T-helper 1 cell treated with Interleukin-12 subunit alpha and Interleukin-12 subunit beta and Interleukin-4 antibody, amounts not matched to agents 30 μg/mL and 1 μg/mL, for 36 hours (primary cell): ENCODE measurements around the gene HDAC4.

ENCODE experiments used
- H3K27ac Mint-ChIP-seq: one replicate; pipeline ENCODE4 v1.8.0; 2021; ENCODE audit warnings: mild to moderate bottlenecking, mixed read lengths
- H3K27me3 Mint-ChIP-seq: one replicate; pipeline ENCODE4 v1.8.0; 2021; ENCODE audit warnings: low read depth, mixed read lengths
- H3K36me3 Mint-ChIP-seq: one replicate; pipeline ENCODE4 v1.8.0; 2021; ENCODE audit warnings: low read depth, mixed read lengths
- H3K4me1 Mint-ChIP-seq: one replicate; pipeline ENCODE4 v1.8.0; 2021; ENCODE audit warnings: low read depth, mixed read lengths
- H3K4me3 Mint-ChIP-seq: one replicate; pipeline ENCODE4 v1.8.0; 2021; ENCODE audit warnings: mild to moderate bottlenecking, moderate library complexity, mixed read lengths
- H3K9me3 Mint-ChIP-seq: one replicate; pipeline ENCODE4 v1.8.0; 2021; ENCODE audit warnings: mixed read lengths

The HDAC4 gene

DNA sequence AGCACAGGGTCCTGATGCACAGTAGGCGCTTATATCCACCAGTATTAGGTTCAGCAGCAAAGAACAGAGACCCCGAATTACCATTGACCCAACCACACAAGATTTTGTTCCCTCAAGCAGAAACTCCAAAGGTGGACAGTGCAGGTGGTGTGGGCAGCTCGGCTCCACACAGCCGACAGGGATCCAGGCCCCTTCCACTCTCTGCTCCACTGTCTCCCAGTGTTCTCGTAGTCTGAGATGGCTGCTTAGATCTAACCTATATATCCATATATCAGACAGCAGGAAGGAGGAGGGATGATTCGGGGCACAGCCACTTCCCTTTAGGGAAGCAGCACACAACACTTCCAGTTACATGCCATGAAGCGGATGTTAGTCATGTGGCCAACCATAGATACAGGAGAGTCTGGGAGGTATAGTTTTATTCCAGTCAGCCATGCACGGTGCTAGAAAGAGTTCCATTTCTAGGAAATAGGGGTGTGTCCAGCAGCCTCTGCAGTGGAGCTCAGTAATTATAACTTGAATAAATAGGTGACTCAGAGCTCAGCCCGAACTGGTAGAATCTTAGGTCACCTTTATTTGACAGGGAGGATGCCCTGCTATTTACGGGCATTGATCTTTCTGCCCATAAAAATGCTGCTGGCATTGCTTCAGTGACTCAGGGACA lies 394.1 kb downstream of the HDAC4 start:
- Mint-ChIP-seq H3K27ac (no peak overlapping the region), H3K9me3 (no peaks in the 10 kb centered on the region), H3K4me3 (no peak overlapping the region), H3K27me3 (no peaks in the 10 kb centered on the region), H3K4me1 (no peaks in the 10 kb centered on the region), H3K36me3 (no peaks in the 10 kb centered on the region)

DNA sequence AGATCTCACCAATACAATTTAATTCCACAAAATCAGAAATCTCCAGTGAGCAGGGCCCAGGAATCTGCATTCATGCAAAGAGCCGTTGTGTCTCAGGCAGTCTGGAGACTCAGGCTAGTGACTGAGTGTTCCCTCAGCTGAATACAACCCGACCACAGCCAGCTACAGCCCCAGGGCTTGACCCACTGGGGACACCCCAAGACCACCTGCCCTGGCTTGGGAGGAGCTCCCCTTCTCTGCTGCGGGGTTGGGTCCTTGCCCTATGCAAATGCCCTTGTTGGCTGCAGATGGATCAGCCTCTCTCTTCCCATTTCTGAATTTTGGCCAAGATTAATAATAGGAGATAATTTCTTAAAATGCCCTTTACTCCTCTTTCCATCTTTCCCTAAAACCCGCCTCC lies 395.2 kb downstream of the HDAC4 start:
- H3K27ac Mint-ChIP-seq = no peak overlapping the region
- H3K9me3 Mint-ChIP-seq = no peaks in the 10 kb centered on the region
- no peaks in the 10 kb centered on the region for H3K36me3 Mint-ChIP-seq
- no peak overlapping the region for H3K4me3 Mint-ChIP-seq
- no peaks in the 10 kb centered on the region for H3K4me1 Mint-ChIP-seq
- no peaks in the 10 kb centered on the region for H3K27me3 Mint-ChIP-seq

DNA sequence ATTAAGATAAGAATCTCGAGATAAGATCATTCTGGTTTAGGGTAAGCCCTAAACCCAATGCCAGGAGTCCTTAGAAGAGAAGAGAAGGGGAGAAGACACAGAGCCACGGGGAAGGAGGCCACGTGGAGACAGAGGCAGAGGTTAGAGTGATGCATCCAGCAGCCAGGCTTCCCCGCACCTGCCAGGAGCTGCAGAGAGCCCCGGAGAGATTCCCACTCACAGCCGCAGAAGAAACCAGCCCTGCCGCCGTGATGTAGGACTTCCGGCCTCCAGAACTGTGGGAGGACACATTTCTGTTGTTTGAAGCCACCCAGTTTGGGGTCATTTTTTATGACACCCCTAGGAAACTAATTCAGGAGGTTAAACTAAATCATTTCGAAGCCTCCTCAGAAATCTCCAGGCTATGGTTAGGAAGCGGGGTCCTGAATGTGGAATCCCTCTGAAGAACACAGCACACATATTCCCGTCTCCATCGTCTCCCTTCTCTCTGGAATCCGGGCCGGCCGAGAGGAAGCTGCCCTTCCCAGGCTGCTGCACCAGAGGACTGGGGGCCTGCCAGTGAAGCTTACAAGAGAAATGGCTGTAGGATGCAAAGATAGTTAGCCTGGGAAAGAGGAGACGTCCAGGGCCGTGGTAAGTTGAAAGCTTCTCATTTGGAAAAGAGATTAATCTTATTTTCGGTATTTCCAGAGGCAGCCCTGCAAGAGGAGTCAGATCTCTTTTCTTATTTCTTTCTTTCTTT lies 396.4 kb downstream of the HDAC4 start:
- H3K9me3 Mint-ChIP-seq = no peaks in the 10 kb centered on the region
- H3K4me3 Mint-ChIP-seq = no peak overlapping the region
- H3K27ac Mint-ChIP-seq = no peak overlapping the region
- no peaks in the 10 kb centered on the region for H3K27me3 Mint-ChIP-seq
- H3K4me1 Mint-ChIP-seq = no peaks in the 10 kb centered on the region
- no peaks in the 10 kb centered on the region for H3K36me3 Mint-ChIP-seq

DNA sequence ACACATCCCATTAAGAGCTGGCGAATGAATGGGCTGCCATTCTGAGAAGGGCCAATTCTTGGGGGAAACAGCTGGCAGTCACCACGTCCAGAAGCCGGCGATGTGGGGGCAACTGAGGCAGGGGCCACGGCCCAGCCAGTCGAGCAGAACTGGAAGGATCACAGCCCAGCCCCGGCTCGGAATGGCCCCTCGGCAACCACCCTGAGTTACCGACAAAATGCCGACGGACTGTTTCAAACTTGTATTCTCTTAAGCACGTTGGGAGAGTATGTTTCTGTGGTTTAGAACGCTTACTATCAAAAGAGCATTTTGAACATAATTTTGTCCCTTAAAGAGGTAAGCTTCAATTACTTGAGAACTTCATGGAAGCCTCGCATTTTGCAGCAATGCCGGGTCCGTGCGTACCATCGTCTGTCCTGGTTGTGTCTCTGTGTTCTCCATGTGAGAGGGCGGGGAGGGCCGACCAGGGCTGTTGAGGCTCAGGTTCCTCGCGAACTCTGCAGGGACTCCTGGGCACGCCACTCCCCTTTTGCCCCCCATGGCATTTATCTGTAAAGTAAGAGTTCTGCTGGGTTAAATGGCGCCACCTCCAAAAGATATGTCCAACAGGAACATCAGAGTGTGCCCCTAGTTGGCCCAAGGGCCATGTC lies 397.1 kb downstream of the HDAC4 start:
- Mint-ChIP-seq H3K27me3 (no peaks in the 10 kb centered on the region), H3K4me3 (no peak overlapping the region), H3K36me3 (no peaks in the 10 kb centered on the region), H3K9me3 (no peaks in the 10 kb centered on the region), H3K4me1 (no peaks in the 10 kb centered on the region), H3K27ac (no peak overlapping the region)

DNA sequence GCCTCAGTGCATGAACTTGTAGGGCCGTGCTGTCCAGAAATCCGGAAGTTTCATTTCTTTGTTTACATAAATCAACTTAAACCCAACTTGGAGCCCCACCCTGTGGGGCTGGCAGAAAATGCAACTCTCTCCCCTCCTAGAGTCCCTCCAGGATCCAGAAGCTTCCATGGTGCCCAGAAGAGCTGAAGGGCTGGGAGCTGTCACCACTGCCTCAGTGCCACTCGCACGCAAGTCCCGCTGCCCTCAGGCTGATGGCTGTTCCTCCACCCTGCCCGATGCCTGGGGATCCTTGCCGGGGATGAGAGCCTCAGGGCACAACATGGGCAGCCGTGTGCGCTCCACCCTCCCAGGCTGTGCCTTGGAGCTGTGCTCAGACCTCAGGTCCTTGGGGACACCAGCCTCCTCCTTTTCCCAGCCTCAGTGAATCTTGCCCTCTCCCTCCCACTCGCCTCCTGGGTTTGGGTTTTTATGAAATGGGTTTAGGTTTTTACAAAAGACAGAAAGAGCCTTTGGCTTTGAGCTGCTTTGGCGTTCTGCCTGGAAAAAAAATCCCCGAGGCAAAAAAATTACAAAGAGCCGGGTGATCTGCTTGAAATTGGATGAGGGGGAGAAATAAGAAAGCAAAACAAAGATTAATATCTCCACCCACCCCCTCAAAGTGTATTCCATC lies 397.7 kb downstream of the HDAC4 start:
- no peaks in the 10 kb centered on the region for H3K36me3 Mint-ChIP-seq
- no peaks in the 10 kb centered on the region for H3K27me3 Mint-ChIP-seq
- H3K27ac Mint-ChIP-seq = no peak overlapping the region
- H3K9me3 Mint-ChIP-seq = no peaks in the 10 kb centered on the region
- no peak overlapping the region for H3K4me3 Mint-ChIP-seq
- no peaks in the 10 kb centered on the region for H3K4me1 Mint-ChIP-seq

DNA sequence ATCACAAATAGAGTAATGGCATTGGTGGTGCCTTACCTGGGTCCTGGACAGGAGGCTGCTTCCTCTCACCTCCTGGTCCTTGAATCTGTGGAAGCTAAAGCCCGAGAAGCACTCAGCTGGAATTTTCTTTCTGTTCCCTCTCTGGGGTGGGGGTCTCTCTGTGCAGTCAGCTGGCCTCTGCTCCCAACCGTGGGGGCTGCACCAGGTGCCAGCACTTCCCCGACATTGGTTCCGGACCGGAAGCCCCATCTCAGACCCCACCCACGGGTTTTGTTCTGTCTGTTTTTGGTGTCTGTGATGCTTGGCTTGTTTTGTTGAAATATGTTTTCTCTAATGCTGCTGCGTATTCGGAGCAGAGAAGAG lies 398.2 kb downstream of the HDAC4 start:
- Mint-ChIP-seq H3K4me3 (no peak overlapping the region), H3K27me3 (no peaks in the 10 kb centered on the region), H3K27ac (no peak overlapping the region), H3K9me3 (no peaks in the 10 kb centered on the region), H3K36me3 (no peaks in the 10 kb centered on the region), H3K4me1 (no peaks in the 10 kb centered on the region)

DNA sequence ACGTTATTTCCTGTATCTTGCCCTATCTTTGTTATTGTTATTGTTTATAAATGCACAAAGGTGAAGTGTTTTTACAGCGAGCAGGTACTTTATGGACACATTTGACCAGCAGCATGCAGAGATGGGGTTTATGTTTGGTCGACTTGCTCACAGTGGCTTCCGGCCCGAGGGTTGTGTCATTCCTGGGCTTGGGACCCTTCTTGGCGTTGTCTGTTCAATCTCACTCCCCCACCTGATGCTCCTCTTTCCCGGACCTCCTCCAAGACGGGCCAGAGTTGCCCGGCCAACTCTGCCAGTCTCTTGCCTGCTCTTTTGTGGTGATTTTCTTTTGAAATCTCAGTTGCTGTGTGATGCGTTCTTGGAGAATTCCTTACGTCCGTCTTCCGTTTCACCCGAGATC lies 399.0 kb downstream of the HDAC4 start:
- Mint-ChIP-seq H3K27ac (no peak overlapping the region), H3K9me3 (no peaks in the 10 kb centered on the region), H3K27me3 (no peaks in the 10 kb centered on the region), H3K4me1 (no peaks in the 10 kb centered on the region), H3K4me3 (no peak overlapping the region), H3K36me3 (no peaks in the 10 kb centered on the region)

DNA sequence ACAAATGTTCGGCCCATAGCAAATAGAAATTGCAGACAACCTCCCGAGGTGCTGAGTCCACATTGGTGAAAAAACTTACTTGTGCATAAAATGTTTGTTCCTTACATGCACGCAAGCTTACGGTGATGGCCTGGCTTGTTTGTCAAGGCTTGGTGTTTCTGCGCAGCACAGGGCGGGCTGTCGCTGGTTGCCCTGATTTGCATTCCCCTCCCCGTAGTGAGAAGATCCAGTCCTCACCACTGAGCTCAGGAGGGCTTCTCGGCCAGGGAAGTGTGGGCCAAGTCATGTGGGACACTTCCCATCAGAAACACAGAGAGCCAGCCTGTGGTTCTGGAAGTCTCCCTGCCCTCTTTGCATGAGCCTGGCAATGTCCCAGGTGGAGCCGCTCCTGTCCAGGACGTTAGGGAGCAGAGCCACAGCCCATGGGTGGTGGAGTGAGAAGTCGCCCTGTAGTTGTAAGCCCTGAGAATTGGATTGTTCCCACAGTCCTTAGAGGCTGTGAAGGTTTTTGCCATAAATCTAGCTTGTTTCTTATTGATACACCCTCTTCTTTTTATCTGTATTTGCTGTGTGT lies 400.2 kb downstream of the HDAC4 start:
- no peaks in the 10 kb centered on the region for H3K36me3 Mint-ChIP-seq
- no peak overlapping the region for H3K4me3 Mint-ChIP-seq
- H3K27ac Mint-ChIP-seq = no peak overlapping the region
- no peaks in the 10 kb centered on the region for H3K4me1 Mint-ChIP-seq
- H3K9me3 Mint-ChIP-seq = no peaks in the 10 kb centered on the region
- H3K27me3 Mint-ChIP-seq = peaks cover 2% of the 10 kb centered on the region

DNA sequence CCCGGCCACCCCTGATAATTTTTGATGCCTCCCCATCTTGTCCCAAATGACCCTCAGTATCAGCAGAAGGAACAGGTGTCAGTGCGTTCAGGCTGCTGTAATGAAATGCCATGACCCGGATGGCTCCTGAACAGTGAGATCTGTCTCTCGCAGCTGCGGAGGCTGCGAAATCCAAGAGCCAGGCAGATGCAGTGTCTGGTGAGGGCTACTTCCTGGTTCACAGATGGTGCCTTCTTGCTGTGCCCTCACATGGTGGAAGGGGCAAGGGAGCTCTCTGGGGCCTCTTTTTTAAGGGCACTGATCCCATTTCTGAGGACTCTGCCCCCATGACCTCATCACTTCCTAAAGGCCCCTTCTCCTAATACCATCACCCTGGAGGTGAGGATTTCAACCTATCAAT lies 400.7 kb downstream of the HDAC4 start:
- Mint-ChIP-seq H3K27me3 (peaks cover 7% of the 10 kb centered on the region), H3K27ac (no peak overlapping the region), H3K4me3 (no peak overlapping the region), H3K4me1 (no peaks in the 10 kb centered on the region), H3K9me3 (no peaks in the 10 kb centered on the region), H3K36me3 (no peaks in the 10 kb centered on the region)

DNA sequence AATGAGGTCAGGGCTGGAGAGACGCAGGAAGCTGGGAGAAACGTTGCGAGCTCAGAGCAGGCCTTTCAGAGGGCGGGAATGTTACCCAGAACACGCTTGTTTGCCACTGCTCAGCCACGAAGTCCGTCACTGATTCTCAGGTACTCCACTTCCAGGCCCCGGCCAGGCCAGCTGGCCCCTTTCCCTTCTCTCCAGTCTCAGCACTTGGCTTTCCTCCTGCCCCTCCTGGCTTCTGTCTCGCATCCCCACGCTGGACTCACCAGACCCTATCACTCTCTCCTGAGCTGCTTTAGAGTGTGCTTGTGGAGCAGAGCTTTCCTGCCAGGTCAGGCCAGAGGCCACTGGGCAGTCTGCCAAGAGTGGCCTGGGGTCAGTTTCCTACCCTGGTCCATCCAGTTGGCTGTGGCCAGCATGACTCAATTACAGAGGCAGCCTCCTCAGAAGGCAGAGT lies 401.5 kb downstream of the HDAC4 start:
- H3K4me3 Mint-ChIP-seq = no peak overlapping the region
- no peaks in the 10 kb centered on the region for H3K9me3 Mint-ChIP-seq
- H3K27ac Mint-ChIP-seq = no peak overlapping the region
- H3K4me1 Mint-ChIP-seq = no peaks in the 10 kb centered on the region
- peaks cover 11% of the 10 kb centered on the region for H3K27me3 Mint-ChIP-seq
- H3K36me3 Mint-ChIP-seq = no peaks in the 10 kb centered on the region

DNA sequence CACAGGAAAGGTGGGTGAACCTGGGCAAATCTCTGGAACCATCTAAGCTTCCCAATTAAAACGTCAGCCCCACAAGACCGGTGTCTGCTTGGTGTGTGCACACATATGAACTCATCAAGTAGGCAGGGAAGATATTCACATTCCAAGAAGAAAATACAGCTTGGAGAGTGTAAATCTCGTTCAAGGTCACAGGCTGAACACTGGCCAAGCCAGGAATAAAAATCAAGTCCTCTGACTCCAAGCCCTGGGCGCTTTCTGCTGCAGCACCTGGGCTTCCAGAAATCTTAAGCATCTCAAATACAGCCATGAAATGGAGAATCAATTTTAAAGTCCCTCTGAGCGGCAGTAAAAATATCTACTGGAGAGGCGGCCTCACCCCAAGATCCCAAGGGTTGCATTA lies 402.0 kb downstream of the HDAC4 start:
- Mint-ChIP-seq H3K9me3 (no peaks in the 10 kb centered on the region), H3K4me1 (no peaks in the 10 kb centered on the region), H3K27me3 (peaks cover 16% of the 10 kb centered on the region), H3K27ac (no peak overlapping the region), H3K4me3 (no peak overlapping the region), H3K36me3 (no peaks in the 10 kb centered on the region)
